CD4-positive, CD25-positive, alpha-beta regulatory T cell (primary cell): Measurements from ENCODE around the gene FLYWCH2. TPM values are rescaled to one million over a fixed set of nuclear protein-coding genes. Genes with fewer than 3 reads are reported as not detected.

ENCODE experiments used
- ATAC-seq, 2 donors: fragments of 150-1000 bp; cut with Tn5 transposase; one replicate each; pipeline ENCODE4 v1.10.0; 2021; ENCODE audit warnings: low read depth in 2 of 2, moderate number of reproducible peaks in 2 of 2, moderate library complexity in 1 of 2
- DNase-seq, 3 donors: peaks; one replicate each; pipeline versions ENCODE4 v3.0.0 to v3.0.0-alpha.2; 2012 to 2022; ENCODE audit warnings: mixed read lengths in 1 of 3
- H3K27ac ChIP-seq: one replicate; pipeline ENCODE4 v1.7.0; 2013; ENCODE audit warnings: mild to moderate bottlenecking, low read length; ENCODE audit not compliant: insufficient read depth, poor library complexity, severe bottlenecking
- H3K27me3 ChIP-seq: one replicate; pipeline ENCODE4 v1.7.0; 2013; ENCODE audit warnings: low read length; ENCODE audit not compliant: control insufficient read depth, insufficient read depth
- H3K36me3 ChIP-seq: one replicate; pipeline ENCODE4 v1.7.0; 2013; ENCODE audit warnings: mild to moderate bottlenecking, low read length, moderate library complexity; ENCODE audit not compliant: control insufficient read depth, insufficient read depth
- H3K4me1 ChIP-seq: 2 replicates; pipeline ENCODE4 v1.7.0; 2013; ENCODE audit warnings: mild to moderate bottlenecking, low read length; ENCODE audit not compliant: insufficient read depth, control insufficient read depth, poor library complexity, severe bottlenecking
- H3K4me3 ChIP-seq: one replicate; pipeline ENCODE4 v1.7.0; 2013; ENCODE audit warnings: low read depth, mild to moderate bottlenecking, low read length, moderate library complexity
- H3K9me3 ChIP-seq, 2 experiments: 1 replicate in 1 of 2; 2 replicates in 1 of 2; pipeline ENCODE4 v1.7.0; 2013; ENCODE audit warnings: low read length in 2 of 2, mild to moderate bottlenecking in 1 of 2, moderate library complexity in 1 of 2; ENCODE audit not compliant: control insufficient read depth in 2 of 2
- H3K27ac Mint-ChIP-seq, 3 donors: one replicate each; pipeline ENCODE4 v1.8.0; 2020 to 2022; ENCODE audit warnings: mild to moderate bottlenecking in 3 of 3, mixed read lengths in 3 of 3, moderate library complexity in 2 of 3
- H3K27me3 Mint-ChIP-seq: one replicate; pipeline ENCODE4 v1.8.0; 2022; ENCODE audit warnings: mild to moderate bottlenecking, mixed read lengths
- H3K36me3 Mint-ChIP-seq: one replicate; pipeline ENCODE4 v1.8.0; 2020; ENCODE audit warnings: mixed read lengths
- H3K4me1 Mint-ChIP-seq, 4 donors: one replicate each; pipeline ENCODE4 v1.8.0; 2020 to 2022; ENCODE audit warnings: mixed read lengths in 4 of 4, mild to moderate bottlenecking in 1 of 4
- H3K4me3 Mint-ChIP-seq, 4 donors: one replicate each; pipeline ENCODE4 v1.8.0; 2020 to 2022; ENCODE audit warnings: mild to moderate bottlenecking in 4 of 4, mixed read lengths in 4 of 4, moderate library complexity in 3 of 4
- H3K9me3 Mint-ChIP-seq, 7 donors: one replicate each; pipeline ENCODE4 v1.8.0; 2020 to 2022; ENCODE audit warnings: mixed read lengths in 7 of 7, mild to moderate bottlenecking in 3 of 7, moderate library complexity in 2 of 7
- polyA plus RNA-seq, 4 donors: library from polyadenylated mRNA; unstranded; fragments of 300-500 nt; fragmentation: Illumina TruSeq; gene quantifications; one replicate each; pipeline ENCODE4 v1.2.3, GENCODE V29; 2021
- total RNA-seq: library from RNA; stranded (reverse); gene quantifications from one replicate; pipeline ENCODE4 v1.2.3, GENCODE V29; 2022

The FLYWCH2 gene
- total and polyA plus RNA-seq, 5 donors from 2014 or later, result 12.8 to 27.1 (median 17.8) TPM

DNA sequence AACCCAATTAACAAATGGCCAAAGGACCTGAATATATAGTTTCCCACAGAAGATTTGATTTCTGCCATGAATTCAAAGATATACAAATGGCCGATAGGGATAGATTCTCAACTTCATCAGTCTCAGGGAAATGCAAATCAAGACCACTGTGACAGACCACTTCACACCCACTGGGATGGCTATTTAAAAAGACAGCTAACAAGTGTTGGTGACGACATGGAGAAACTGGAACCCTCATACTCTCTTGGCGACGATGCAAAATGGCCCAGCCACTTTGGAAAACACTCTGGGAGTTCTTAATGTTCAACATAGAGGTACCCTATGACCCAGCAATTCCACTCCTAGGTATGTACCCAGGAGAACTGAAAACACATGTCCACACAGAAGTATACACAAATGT is 63.6 kb downstream of the FLYWCH2 start:
- H3K27ac ChIP-seq, result no peak overlapping the region
- no peaks in the 10 kb centered on the region for H3K4me1 Mint-ChIP-seq
- H3K9me3 Mint-ChIP-seq, result no peaks in the 10 kb centered on the region

More for the DNA sequence above, 63.6 kb downstream of the FLYWCH2 start:
- no peaks in the 10 kb centered on the region for H3K4me1 ChIP-seq
- peaks cover 9% of the 10 kb centered on the region for H3K36me3 ChIP-seq
- ATAC-seq (no peak), DNase-seq (no peak)
- H3K9me3 ChIP-seq, result no peaks in the 10 kb centered on the region
- Mint-ChIP-seq H3K36me3 (peaks cover 26% of the 10 kb centered on the region), H3K4me3 (no peak overlapping the region), H3K27ac (no peak overlapping the region), H3K27me3 (no peaks in the 10 kb centered on the region)
- no peaks in the 10 kb centered on the region for H3K27me3 ChIP-seq
- H3K4me3 ChIP-seq, result no peak overlapping the region

Other genes with a start within 250 kb of the FLYWCH2 start
- gene KCTD5, start 200.7 kb upstream of the FLYWCH2 start, total RNA-seq, result 24.1 TPM
- gene KCTD5, start 200.7 kb upstream of the FLYWCH2 start, polyA plus RNA-seq, result 10 to 100 TPM; 17.5 to 26.4 (median 21.9) TPM
- gene PRSS27, start 163.0 kb upstream of the FLYWCH2 start, total RNA-seq, result 0.81 TPM
- under 1 TPM in 2 of 4 donors, not detected in 2; 0.13 to 0.14 TPM for gene PRSS27, start 163.0 kb upstream of the FLYWCH2 start, polyA plus RNA-seq
- 1,344 TPM for gene SRRM2, start 130.6 kb upstream of the FLYWCH2 start, total RNA-seq
- gene SRRM2, start 130.6 kb upstream of the FLYWCH2 start, polyA plus RNA-seq, result 10 to 100 TPM; 29.8 to 40.2 (median 36.4) TPM
- gene ELOB, start 105.9 kb upstream of the FLYWCH2 start, total RNA-seq, result 96.5 TPM
- gene ELOB, start 105.9 kb upstream of the FLYWCH2 start, polyA plus RNA-seq, result 100 to 1,000 TPM; 250 to 359 (median 297) TPM
- gene PRSS33, start 95.7 kb upstream of the FLYWCH2 start, total RNA-seq, result not detected
- not detected for gene PRSS33, start 95.7 kb upstream of the FLYWCH2 start, polyA plus RNA-seq
- not detected for gene PRSS41, start 84.7 kb upstream of the FLYWCH2 start, total RNA-seq
- not detected for gene PRSS41, start 84.7 kb upstream of the FLYWCH2 start, polyA plus RNA-seq
- not detected for gene PRSS21, start 66.0 kb upstream of the FLYWCH2 start, total RNA-seq
- gene PRSS21, start 66.0 kb upstream of the FLYWCH2 start, polyA plus RNA-seq, result 1 to 10 TPM in 3 of 4 donors, under 1 TPM in 1; 0.43 to 8.4 (median 4.1) TPM
- gene ZG16B, start 52.9 kb upstream of the FLYWCH2 start, total RNA-seq, result not detected
- gene ZG16B, start 52.9 kb upstream of the FLYWCH2 start, polyA plus RNA-seq, result 1 to 10 TPM in 2 of 4 donors, under 1 TPM in 2; 0.60 to 2.4 (median 1.4) TPM
- gene PRSS22, start 25.0 kb upstream of the FLYWCH2 start, total RNA-seq, result not detected
- gene PRSS22, start 25.0 kb upstream of the FLYWCH2 start, polyA plus RNA-seq, result not detected
- gene FLYWCH1, start 28.7 kb downstream of the FLYWCH2 start, total RNA-seq, result 74.8 TPM
- 10 to 100 TPM in 3 of 4 donors, 1 to 10 TPM in 1; 6.6 to 13.7 (median 12.7) TPM for gene FLYWCH1, start 28.7 kb downstream of the FLYWCH2 start, polyA plus RNA-seq
- not detected for gene KREMEN2, start 81.1 kb downstream of the FLYWCH2 start, total RNA-seq
- gene KREMEN2, start 81.1 kb downstream of the FLYWCH2 start, polyA plus RNA-seq, result not detected
- 5.6 TPM for gene PAQR4, start 86.1 kb downstream of the FLYWCH2 start, total RNA-seq
- gene PAQR4, start 86.1 kb downstream of the FLYWCH2 start, polyA plus RNA-seq, result 1 to 10 TPM; 2.2 to 8.0 (median 4.4) TPM
- 5.7 TPM for gene PKMYT1, start 97.2 kb downstream of the FLYWCH2 start, total RNA-seq
- 1 to 10 TPM; 1.5 to 7.2 (median 2.3) TPM for gene PKMYT1, start 97.2 kb downstream of the FLYWCH2 start, polyA plus RNA-seq
- gene CLDN9, start 129.7 kb downstream of the FLYWCH2 start, total RNA-seq, result not detected
- gene CLDN9, start 129.7 kb downstream of the FLYWCH2 start, polyA plus RNA-seq, result not detected
- gene CLDN6, start 135.0 kb downstream of the FLYWCH2 start, total RNA-seq, result not detected
- gene CLDN6, start 135.0 kb downstream of the FLYWCH2 start, polyA plus RNA-seq, result not detected
- 0.94 TPM for gene TNFRSF12A, start 137.2 kb downstream of the FLYWCH2 start, total RNA-seq
- 1 to 10 TPM in 1 of 4 donors, under 1 TPM in 2, not detected in 1; 0.69 to 1.2 (median 0.78) TPM for gene TNFRSF12A, start 137.2 kb downstream of the FLYWCH2 start, polyA plus RNA-seq
- 12.9 TPM for gene HCFC1R1, start 140.7 kb downstream of the FLYWCH2 start, total RNA-seq
- gene HCFC1R1, start 140.7 kb downstream of the FLYWCH2 start, polyA plus RNA-seq, result 10 to 100 TPM; 18.0 to 20.7 (median 19.0) TPM
- gene THOC6, start 140.8 kb downstream of the FLYWCH2 start, total RNA-seq, result 16.2 TPM
- 10 to 100 TPM; 37.1 to 49.2 (median 41.0) TPM for gene THOC6, start 140.8 kb downstream of the FLYWCH2 start, polyA plus RNA-seq
- not detected for gene BICDL2, start 153.7 kb downstream of the FLYWCH2 start, total RNA-seq
- not detected for gene BICDL2, start 153.7 kb downstream of the FLYWCH2 start, polyA plus RNA-seq
- gene MMP25, start 163.3 kb downstream of the FLYWCH2 start, total RNA-seq, result 1.6 TPM
- gene MMP25, start 163.3 kb downstream of the FLYWCH2 start, polyA plus RNA-seq, result 1 to 10 TPM in 1 of 4 donors, under 1 TPM in 2, not detected in 1; 0.16 to 1.0 (median 0.29) TPM
- 1,611 TPM for gene IL32, start 182.4 kb downstream of the FLYWCH2 start, total RNA-seq
- gene IL32, start 182.4 kb downstream of the FLYWCH2 start, polyA plus RNA-seq, result 1,000 to 10,000 TPM; 3,219 to 6,021 (median 4,004) TPM
- 0.81 TPM for gene ZSCAN10, start 216.1 kb downstream of the FLYWCH2 start, total RNA-seq
- gene ZSCAN10, start 216.1 kb downstream of the FLYWCH2 start, polyA plus RNA-seq, result not detected
- gene ZNF205, start 229.4 kb downstream of the FLYWCH2 start, total RNA-seq, result not detected
- not detected for gene ZNF205, start 229.4 kb downstream of the FLYWCH2 start, polyA plus RNA-seq